ENCODE measurements around the gene C1R.

DNA sequence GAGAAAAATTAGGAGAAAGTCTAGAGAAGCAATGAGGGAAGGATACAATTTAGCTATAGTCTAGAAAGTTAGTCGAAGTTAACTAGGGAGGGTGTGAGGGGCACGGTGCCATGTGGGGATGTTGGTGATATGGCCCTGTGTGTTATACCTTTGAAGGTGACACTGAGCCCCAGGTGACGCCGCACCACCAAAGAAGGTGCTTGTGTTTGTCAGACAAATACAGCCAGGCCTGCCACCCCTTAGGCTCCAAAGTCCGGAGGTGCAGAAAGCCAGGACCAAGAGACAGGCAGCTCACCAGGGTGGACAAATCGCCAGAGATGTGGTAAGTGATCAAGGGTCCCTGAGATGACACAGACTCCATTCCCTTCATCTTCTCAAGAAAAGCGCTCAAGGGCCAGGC lies 30.6 kb downstream of the C1R start:
- TF ChIP-seq POLR2A (IDR thresholded peaks at IDR 0.05; ENCODE audit: low read length) (no peak), GATA1 (IDR thresholded peaks at IDR 0.05; ENCODE audit: low read depth, low read length) (no peak)

All from erythroblast (primary cell).